ENCODE data around the gene SNN. TPM values are rescaled to one million over a fixed set of nuclear protein-coding genes. Genes with fewer than 3 reads are reported as not detected.

Gene SNN
- total RNA-seq, 4 donors from 2014 or later = 34.6 to 40.3 (median 39.7) TPM

DNA sequence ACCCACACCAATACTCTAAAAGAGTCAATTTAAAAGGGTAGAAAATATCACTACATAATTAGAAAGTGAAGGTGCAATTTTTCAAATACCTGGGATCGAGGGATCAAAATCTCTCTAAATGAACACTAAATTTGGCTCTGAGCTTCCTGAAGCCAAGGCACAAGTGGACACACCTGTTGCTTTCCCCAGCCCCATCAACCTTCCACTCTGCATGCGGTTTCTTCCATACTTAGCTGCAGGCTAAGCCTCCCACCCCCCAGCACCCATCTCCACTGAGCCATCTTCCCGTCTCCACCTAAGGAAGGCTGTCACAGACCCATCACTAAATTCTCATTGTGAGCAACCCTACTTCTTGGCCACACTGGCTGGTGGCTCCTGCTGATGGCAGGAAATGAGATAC is 43.9 kb downstream of the SNN start:
- peaks cover 0 to 61% of the 10 kb centered on the region in 2 donors for H3K36me3 ChIP-seq
- no peak for ATAC-seq
- TF ChIP-seq EP300 (IDR thresholded peaks at IDR 0.05) (no peak), POLR2AphosphoS5 (IDR thresholded peaks at IDR 0.05) (no peak), POLR2A (IDR thresholded peaks at IDR 0.05) (no peak)
- TF ChIP-seq, protein P1, sequence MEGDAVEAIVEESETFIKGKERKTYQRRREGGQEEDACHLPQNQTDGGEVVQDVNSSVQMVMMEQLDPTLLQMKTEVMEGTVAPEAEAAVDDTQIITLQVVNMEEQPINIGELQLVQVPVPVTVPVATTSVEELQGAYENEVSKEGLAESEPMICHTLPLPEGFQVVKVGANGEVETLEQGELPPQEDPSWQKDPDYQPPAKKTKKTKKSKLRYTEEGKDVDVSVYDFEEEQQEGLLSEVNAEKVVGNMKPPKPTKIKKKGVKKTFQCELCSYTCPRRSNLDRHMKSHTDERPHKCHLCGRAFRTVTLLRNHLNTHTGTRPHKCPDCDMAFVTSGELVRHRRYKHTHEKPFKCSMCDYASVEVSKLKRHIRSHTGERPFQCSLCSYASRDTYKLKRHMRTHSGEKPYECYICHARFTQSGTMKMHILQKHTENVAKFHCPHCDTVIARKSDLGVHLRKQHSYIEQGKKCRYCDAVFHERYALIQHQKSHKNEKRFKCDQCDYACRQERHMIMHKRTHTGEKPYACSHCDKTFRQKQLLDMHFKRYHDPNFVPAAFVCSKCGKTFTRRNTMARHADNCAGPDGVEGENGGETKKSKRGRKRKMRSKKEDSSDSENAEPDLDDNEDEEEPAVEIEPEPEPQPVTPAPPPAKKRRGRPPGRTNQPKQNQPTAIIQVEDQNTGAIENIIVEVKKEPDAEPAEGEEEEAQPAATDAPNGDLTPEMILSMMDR (IDR thresholded peaks at IDR 0.05) = no peak
- 92 to 100% methylated on average over 1 to 3 of the region's 3 CpGs for WGBS, 2 donors (ENCODE audit: low coverage in 1 of 2)
- H3K9me3 ChIP-seq = no peaks in the 10 kb centered on the region
- no peaks in the 10 kb centered on the region for H3K27me3 ChIP-seq
- H3K4me1 ChIP-seq = peaks cover 0 to 28% (median 0%) of the 10 kb centered on the region in 3 donors
- H3K27ac ChIP-seq = no peak overlapping the region
- H3K4me3 ChIP-seq = no peak overlapping the region

DNA sequence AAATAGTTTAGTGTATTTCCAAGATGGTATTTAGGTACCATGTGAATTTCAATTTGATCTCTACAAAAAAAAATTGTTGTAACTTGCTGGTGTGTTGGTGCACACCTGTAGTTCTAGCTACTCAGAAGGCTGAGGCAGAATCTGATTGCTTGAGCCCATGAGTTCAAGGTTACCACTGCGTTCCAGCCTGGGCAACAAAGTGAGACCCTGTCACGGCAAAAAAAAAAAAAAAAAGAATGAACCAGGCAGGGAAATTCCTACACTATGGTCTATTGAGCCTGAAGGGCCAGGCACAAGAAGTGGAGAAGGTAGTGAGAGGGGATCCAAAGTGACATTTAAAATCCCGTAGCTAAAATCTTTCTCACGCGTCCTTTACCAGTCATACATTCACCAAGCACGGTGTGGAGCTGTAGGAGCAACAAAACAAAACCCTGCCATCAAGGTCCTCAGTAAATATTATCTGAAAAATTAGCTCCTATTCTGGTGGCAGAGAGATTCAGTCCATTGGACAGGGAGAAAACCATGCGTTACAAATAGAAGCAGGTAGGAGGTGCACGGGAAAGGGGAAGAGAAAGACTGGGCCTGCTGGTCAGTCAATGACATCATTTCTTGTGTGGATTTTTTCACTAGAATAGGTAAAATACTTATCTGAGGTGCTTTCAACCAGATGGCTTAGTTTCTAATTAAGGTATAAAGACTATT is 47.1 kb downstream of the SNN start:
- Histone ChIP-seq H3K4me3 (no peak overlapping the region), H3K4me1 (peaks cover 0 to 49% (median 0%) of the 10 kb centered on the region in 3 donors), H3K27me3 (no peaks in the 10 kb centered on the region), H3K36me3 (peaks cover 0 to 65% of the 10 kb centered on the region in 2 donors), H3K9me3 (no peaks in the 10 kb centered on the region), H3K27ac (peak overlapping the region in 3 of 4 donors; percentile 4 to 26 (median 10))
- no peak for TF ChIP-seq EP300 (IDR thresholded peaks at IDR 0.05)
- TF ChIP-seq POLR2A (IDR thresholded peaks at IDR 0.05) = no peak
- no peak for TF ChIP-seq POLR2AphosphoS5 (IDR thresholded peaks at IDR 0.05)
- TF ChIP-seq, protein P1 (IDR thresholded peaks at IDR 0.05) = no peak
- WGBS, 2 donors (ENCODE audit: low coverage in 1 of 2) = 77 to 83% methylated on average over 7 to 8 of the region's 8 CpGs
- no peak for ATAC-seq

DNA sequence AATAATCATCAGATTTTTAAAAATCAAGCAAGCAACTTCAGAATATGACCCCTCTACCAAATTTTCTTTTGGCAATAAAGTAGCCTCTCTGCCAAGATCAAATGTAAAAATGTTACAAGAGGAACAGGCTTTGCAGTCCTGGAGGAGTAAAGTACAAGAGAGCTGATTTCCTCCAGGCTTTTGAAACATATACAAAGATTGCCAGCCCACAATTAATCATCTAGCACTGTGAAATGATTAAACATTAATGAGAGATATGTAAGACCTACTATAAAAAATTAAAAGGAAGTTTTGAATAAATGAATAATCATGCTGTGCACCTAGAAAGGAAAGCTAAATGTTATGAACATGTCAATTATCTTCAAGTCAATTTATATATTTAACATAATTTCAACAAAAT is 48.1 kb downstream of the SNN start:
- H3K27me3 ChIP-seq = no peaks in the 10 kb centered on the region
- TF ChIP-seq POLR2AphosphoS5 (IDR thresholded peaks at IDR 0.05) = no peak
- TF ChIP-seq, protein P1 (IDR thresholded peaks at IDR 0.05) = no peak
- peaks cover 0 to 65% of the 10 kb centered on the region in 2 donors for H3K36me3 ChIP-seq
- H3K4me3 ChIP-seq = no peak overlapping the region
- no peak overlapping the region for H3K27ac ChIP-seq
- no peaks in the 10 kb centered on the region for H3K9me3 ChIP-seq
- ATAC-seq = no peak
- peaks cover 0 to 49% (median 0%) of the 10 kb centered on the region in 3 donors for H3K4me1 ChIP-seq

DNA sequence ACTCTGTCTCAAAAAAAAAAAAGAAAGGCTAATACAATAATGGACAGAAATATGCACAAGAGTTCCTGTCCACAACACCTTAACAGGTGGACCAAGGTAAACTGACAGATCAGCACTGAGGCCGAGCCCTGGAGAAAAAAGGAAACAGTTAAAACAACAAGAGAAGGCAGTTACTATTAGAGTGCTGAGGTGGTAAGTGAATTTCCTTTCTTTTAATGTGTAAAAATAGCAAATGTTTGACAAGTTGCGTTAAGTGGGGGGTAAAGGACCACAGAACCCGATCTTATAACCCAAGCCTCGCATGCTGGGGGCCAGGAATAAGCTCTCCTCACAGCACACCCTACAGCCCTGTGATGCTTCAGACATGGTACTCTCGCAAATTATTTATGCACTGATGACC is 49.6 kb downstream of the SNN start:
- Histone ChIP-seq H3K27ac (peak overlapping the region in 1 of 4 donors; percentile 5), H3K9me3 (no peaks in the 10 kb centered on the region), H3K27me3 (no peaks in the 10 kb centered on the region), H3K36me3 (peaks cover 0 to 67% of the 10 kb centered on the region in 2 donors), H3K4me1 (peaks cover 0 to 49% (median 0%) of the 10 kb centered on the region in 3 donors), H3K4me3 (no peak overlapping the region)
- TF ChIP-seq POLR2A (IDR thresholded peaks at IDR 0.05) (no peak), POLR2AphosphoS5 (IDR thresholded peaks at IDR 0.05) (no peak), EP300 (IDR thresholded peaks at IDR 0.05) (no peak)
- TF ChIP-seq, protein P1 (IDR thresholded peaks at IDR 0.05) = no peak
- WGBS, 2 donors (ENCODE audit: low coverage in 1 of 2) = 47% methylated on average over 5 of the region's 5 CpGs; no CpG with 5 or more reads in 1 of the 2 donors
- no peak for ATAC-seq

DNA sequence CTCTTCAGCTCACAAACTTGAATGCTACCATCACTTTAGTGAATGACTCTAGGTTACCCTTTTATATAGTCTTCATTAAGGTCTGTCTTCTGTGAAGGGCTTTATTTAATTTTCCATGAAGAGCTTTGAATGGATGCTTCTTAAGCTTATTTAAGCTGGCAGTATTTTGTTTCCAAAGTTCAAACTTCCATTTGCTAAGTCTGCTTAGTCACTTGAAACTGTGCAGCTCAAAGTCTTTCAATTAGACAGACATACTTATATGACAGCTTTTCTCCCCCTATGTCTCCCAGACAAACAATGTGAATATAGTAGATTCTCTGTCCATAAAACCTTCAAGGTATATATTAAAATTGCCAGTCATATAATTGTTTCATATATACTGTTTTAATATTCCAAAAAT is 50.9 kb downstream of the SNN start:
- H3K9me3 ChIP-seq = no peaks in the 10 kb centered on the region
- H3K27me3 ChIP-seq = no peaks in the 10 kb centered on the region
- H3K4me3 ChIP-seq = no peak overlapping the region
- ATAC-seq = no peak
- H3K36me3 ChIP-seq = peaks cover 0 to 66% of the 10 kb centered on the region in 2 donors
- no peak overlapping the region for H3K27ac ChIP-seq
- TF ChIP-seq POLR2AphosphoS5 (IDR thresholded peaks at IDR 0.05) (no peak), POLR2A (IDR thresholded peaks at IDR 0.05) (no peak), EP300 (IDR thresholded peaks at IDR 0.05) (no peak)
- TF ChIP-seq, protein P1 (IDR thresholded peaks at IDR 0.05) = no peak
- peaks cover 0 to 49% (median 0%) of the 10 kb centered on the region in 3 donors for H3K4me1 ChIP-seq

Measured in gastroesophageal sphincter (tissue), 4 donors.